NCI-H345 (cell line): ENCODE results near the gene KIRREL2.
"Not testable (repeated sequence)": the region's sequence is repeated elsewhere in the genome, so short reads cannot be mapped to it uniquely, and the experiment has no call there.

Source experiments
- DNase-seq: peaks from one replicate; lab custom pipeline; 2025; lab: John Stamatoyannopoulos, UW

KIRREL2 gene

GRCh38 chr19:35856546-35857149 is at the start of gene KIRREL2:
Gene KIRREL2, plus strand, starts transcription at chr19:35856911. Its CDS starts 209 bp downstream, at chr19:35857120.
- DNase-seq = peak; percentile 67

GRCh38 chr19:35807633-35808032 is 49.1 kb upstream of the KIRREL2 start:
- no peak for DNase-seq

GRCh38 chr19:35811317-35812219 is 45.1 kb upstream of the KIRREL2 start:
- no peak for DNase-seq

- no peak for DNase-seq
Measured at GRCh38 chr19:35812220-35813042, 44.3 kb upstream of the KIRREL2 start, which contains the start of gene PRODH2. Gene PRODH2, minus strand, starts transcription at chr19:35812845. Its CDS starts 40 bp downstream, at chr19:35812805.

GRCh38 chr19:35813043-35813890 is 43.4 kb upstream of the KIRREL2 start:
- DNase-seq = no peak

- peak; percentile 60 for DNase-seq
Measured at GRCh38 chr19:35816262-35816661, 40.4 kb upstream of the KIRREL2 start.

GRCh38 chr19:35816846-35817245 is 39.9 kb upstream of the KIRREL2 start:
- DNase-seq = no peak

- DNase-seq = no peak
Measured at GRCh38 chr19:35818445-35818844, 38.3 kb upstream of the KIRREL2 start.

GRCh38 chr19:35822579-35822978 is 34.1 kb upstream of the KIRREL2 start:
- no peak for DNase-seq

GRCh38 chr19:35824150-35824549 is 32.6 kb upstream of the KIRREL2 start:
- no peak for DNase-seq

- no peak for DNase-seq
Measured at GRCh38 chr19:35828692-35829301, 27.9 kb upstream of the KIRREL2 start.

GRCh38 chr19:35830986-35831385 is 25.7 kb upstream of the KIRREL2 start:
- no peak for DNase-seq

- DNase-seq = no peak
Measured at GRCh38 chr19:35832054-35832453, 24.7 kb upstream of the KIRREL2 start.

- DNase-seq = no peak
Measured at GRCh38 chr19:35833972-35834371, 22.7 kb upstream of the KIRREL2 start.

GRCh38 chr19:35836096-35836495 is 20.6 kb upstream of the KIRREL2 start:
- DNase-seq = not testable (repeated sequence)

GRCh38 chr19:35841961-35842595 is 14.6 kb upstream of the KIRREL2 start:
- no peak for DNase-seq

GRCh38 chr19:35842666-35843272 is 13.9 kb upstream of the KIRREL2 start:
- DNase-seq = no peak

GRCh38 chr19:35843676-35844481 is 12.8 kb upstream of the KIRREL2 start:
- no peak for DNase-seq
